T-helper 2 cell treated with Interferon-gamma antibody and Interleukin-4, amounts not matched to agents 100 ng/mL and 5 ng/mL, for 36 hours (primary cell): ENCODE measurements around the gene NBPF12. TPM values are rescaled to one million over a fixed set of nuclear protein-coding genes. Genes with fewer than 3 reads are reported as not detected.
"Not testable (repeated sequence)": the region's sequence is repeated elsewhere in the genome, so short reads cannot be mapped to it uniquely, and the experiment has no call there.

Source experiments
- intact Hi-C: fragments of 100-400 bp; cut with micrococcal nuclease; formaldehyde crosslinking; loops from one replicate; pipeline ENCODE4 v1.15.1; 2023
- total RNA-seq: library from RNA; stranded (reverse); gene quantifications from 2 replicates; pipeline ENCODE4 v1.2.3, GENCODE V29; 2022

NBPF12 gene
- total RNA-seq, 1 donor from 2014 or later: 17.3 TPM

DNA sequence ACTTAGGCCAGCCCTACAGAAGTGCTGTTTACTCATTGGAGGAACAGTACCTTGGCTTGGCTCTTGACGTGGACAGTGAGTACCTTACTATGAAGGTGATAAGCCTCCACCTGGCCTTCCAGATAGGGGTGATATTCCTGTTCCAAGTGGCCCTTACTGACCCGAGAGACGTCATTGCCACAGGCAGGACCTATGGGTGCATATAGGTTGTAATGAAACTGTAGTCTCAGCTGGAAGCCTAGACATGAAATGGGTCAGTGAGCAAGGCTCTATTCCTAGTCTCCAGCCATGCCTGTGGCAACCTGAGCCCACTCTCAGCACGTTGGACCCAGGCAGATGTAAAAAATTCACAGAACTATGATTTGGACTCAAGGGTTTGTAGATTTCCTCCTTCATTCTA, 48.3 kb downstream of the NBPF12 start:
- intact Hi-C loops: not testable (repeated sequence)

DNA sequence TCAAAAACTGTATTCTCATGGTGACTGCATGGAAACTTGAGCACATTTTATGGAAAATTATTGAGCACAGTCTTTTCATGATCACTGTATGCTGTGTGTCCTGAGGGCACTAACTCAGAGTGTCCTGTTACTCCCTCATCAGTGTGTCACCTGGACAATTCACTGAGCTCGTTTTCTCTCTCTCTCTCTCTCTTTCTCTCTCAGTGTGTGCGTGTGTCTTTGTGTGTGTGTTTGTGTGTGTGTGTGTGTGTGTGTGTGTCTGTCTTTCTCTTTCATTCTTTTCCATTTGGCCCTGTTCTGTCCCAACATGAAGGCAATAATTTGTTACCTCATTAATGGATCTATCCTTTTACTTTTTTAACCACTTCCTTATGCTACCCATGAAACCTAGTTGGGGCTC, 49.4 kb downstream of the NBPF12 start:
- intact Hi-C loops: not testable (repeated sequence)

DNA sequence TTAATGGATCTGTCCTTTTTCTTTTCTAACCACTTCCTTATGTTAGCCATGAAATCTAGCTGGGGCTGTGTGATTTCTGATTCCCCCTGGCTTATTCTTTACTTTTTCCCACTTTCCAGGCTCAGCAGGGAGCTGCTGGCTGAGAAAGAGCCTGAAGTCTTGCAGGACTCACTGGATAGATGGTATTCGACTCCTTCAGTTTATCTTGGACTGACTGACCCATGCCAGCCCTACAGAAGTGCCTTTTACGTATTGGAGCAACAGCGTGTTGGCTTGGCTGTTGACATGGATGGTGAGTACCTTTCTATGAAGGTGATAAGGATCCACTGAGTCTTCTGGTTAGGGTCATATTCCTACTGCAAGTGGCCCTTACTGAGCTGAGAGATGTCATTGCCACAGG, 51.3 kb downstream of the NBPF12 start:
- intact Hi-C loops: not testable (repeated sequence)

DNA sequence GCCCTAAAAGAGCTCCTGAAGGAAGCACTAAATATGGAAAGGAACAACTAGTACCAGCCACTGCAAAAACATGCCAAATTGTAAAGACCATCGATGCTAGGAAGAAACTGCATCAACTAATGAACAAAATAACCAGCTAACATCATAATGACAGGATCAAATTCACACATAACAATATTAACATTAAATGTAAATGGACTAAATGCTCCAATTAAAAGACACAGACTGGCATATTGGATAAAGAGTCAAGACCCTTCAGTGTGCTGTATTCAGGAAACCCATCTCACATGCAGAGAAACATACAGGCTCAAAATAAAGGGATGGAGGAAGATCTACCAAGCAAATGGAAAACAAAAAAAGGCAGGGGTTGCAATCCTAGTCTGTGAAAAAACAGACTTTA, 70.4 kb downstream of the NBPF12 start:
- intact Hi-C loops: not testable (repeated sequence)

DNA sequence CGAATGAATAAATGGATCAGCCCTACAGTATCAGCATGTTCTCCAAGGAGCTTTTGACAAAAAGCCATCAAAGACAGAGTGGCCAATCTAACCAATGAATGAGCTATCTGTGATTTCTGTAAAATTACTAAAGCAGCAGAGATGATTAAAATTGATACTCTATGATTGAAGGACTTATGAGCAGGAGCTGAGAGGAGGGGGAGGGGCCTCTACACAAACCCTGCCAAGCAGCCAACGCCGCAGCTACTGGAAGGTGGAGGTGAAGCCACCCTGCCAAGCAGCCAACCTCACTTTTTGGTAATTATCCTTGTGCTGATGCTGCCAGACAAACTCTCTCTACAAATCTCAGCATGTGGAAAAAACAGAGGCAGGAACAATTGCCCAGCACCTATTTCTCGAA, 88.9 kb downstream of the NBPF12 start:
- intact Hi-C loops: not testable (repeated sequence)

DNA sequence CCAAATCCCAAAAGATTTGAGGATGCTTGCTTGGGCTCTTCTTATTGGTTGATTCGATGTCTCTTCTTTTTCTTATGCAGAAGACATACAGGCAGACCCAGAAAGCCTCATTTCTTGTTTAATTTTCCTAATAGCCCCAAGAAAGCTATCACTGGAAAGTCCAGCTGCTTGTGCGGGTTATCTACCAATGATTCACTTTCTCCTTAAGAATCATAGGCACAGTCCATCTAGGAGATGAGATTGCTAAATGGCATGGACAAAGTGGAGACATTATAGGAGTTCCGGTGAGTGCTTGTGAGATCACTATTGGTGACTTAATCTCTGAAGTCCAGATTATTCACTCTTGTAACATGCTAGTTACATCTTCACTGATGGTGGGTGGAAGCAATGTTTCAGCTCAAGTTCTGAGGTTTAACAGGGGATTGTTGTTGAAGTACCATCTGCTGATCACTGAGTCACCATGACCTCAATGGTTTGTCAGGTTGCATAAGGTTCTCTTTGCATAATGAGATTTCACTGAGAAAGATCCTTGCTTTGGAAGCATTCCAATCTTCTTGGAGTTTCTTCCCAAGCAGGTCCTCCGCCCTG, 92.0 kb downstream of the NBPF12 start:
- intact Hi-C loops: not testable (repeated sequence)

DNA sequence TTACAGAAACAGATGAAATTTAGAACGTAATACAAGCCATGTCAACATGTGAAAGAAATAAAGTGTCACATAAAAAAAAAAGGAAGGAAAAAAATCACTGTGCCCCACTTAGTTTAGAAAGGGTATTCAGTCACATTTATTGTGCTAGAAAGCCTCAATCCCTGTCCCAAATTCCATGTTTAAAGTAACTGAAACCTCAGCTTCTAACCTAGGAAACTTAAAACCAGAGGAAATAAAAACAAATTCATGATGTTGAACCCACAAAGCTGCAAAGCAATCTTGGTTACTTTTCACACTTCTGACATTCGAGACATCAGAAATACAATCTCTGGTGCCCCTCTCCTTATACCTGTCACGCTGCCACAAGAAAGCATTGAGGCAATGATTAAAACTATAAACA, 101.8 kb downstream of the NBPF12 start:
- intact Hi-C loops: no loop called here

DNA sequence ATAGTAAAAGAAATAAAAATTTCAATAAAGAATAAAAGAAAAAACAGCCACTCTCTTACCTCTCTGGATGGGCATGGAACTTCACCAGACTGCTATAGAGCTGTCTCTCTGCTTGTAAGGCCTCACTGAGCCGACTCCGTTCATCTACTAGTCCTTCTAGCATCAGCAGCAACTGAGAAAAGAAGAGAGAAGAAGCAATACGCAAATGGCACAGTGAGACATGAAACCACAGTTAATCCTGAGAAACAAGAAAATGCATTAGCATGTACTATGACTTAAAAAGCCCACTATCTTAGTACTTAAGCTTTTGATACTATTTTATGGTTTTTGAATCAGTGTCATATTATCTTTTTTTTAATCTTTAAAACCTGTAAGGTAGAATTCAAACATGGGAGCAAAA, 104.8 kb downstream of the NBPF12 start:
- intact Hi-C loops: not testable (repeated sequence)

DNA sequence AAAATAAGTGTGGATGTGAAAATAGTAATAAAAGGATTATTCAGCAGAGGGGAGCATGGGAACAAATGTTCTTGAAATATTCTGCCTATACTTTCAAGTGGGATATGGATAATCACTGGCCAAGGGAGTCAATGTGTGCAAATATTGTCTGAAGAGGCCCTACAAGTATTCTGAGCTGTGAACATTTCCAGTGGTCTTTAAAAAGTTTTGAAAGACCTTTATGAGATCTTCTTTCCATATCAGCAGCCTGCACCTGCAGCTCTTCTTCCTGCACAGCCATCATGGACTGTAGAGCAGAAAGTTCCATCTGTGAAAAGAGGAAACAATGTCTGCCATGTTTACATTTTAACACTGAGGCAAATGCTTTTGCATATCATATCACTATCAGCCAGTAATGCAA, 106.4 kb downstream of the NBPF12 start:
- intact Hi-C loops: not testable (repeated sequence)

Other genes with a start within 250 kb of the NBPF12 start
- gene PRKAB2, start 234.1 kb downstream of the NBPF12 start, total RNA-seq: 7.0 and 9.3 TPM in 2 replicates